ENCODE data around the gene RANBP17. TPM values are rescaled to one million over a fixed set of nuclear protein-coding genes. Genes with fewer than 3 reads are reported as not detected.

The RANBP17 gene
- total RNA-seq, 1 experiment from 2014 or later = not detected

DNA sequence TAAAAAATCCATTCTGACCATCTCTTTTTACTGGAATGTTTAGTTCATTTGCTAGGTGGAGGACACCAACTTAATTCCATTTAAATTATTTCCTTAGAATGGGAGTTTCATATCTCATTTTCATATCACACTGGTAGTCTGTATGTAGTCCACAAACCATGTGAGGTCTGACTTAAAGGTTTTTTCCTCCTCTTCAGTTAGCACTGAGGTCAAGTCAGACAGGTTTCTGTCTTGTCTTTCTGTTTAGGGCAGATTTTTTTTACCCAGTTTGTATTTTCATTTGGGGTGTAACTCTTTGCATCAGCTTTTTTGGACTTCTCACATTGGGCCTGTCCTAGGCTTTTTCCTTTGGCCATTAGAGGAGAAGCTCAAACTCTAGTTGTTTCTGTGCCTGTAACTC, 75.3 kb downstream of the RANBP17 start:
- no TSS peak for BruUV-seq (replicated peaks)
- Histone ChIP-seq H3K36me3 (ENCODE audit: insufficient read depth, low read length, poor library complexity, severe bottlenecking) (no peaks in the 10 kb centered on the region), H3K9me3 (ENCODE audit: low read depth, low read length, poor library complexity, severe bottlenecking) (no peaks in the 10 kb centered on the region), H3K27me3 (replicated peaks; ENCODE audit: insufficient read depth, low read depth, low read length, poor library complexity) (no peaks in the 10 kb centered on the region), H3K4me3 (ENCODE audit: low read depth, low read length, poor library complexity, severe bottlenecking) (no peak overlapping the region), H3K27ac (ENCODE audit: low read depth, low read length, poor library complexity, severe bottlenecking) (no peak overlapping the region), H3K4me1 (ENCODE audit: insufficient read depth, low read length, poor library complexity, severe bottlenecking) (no peaks in the 10 kb centered on the region)
- CTCF ChIA-PET = no interaction called here
- TF ChIP-seq, protein P1, sequence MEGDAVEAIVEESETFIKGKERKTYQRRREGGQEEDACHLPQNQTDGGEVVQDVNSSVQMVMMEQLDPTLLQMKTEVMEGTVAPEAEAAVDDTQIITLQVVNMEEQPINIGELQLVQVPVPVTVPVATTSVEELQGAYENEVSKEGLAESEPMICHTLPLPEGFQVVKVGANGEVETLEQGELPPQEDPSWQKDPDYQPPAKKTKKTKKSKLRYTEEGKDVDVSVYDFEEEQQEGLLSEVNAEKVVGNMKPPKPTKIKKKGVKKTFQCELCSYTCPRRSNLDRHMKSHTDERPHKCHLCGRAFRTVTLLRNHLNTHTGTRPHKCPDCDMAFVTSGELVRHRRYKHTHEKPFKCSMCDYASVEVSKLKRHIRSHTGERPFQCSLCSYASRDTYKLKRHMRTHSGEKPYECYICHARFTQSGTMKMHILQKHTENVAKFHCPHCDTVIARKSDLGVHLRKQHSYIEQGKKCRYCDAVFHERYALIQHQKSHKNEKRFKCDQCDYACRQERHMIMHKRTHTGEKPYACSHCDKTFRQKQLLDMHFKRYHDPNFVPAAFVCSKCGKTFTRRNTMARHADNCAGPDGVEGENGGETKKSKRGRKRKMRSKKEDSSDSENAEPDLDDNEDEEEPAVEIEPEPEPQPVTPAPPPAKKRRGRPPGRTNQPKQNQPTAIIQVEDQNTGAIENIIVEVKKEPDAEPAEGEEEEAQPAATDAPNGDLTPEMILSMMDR (conservative IDR thresholded peaks at IDR 0.05; ENCODE audit: low read depth, low read length) = no peak
- no peak for TF ChIP-seq EZH2 (IDR thresholded peaks at IDR 0.05; ENCODE audit: borderline replicate concordance, low read depth, low read length, poor library complexity, severe bottlenecking)
- intact Hi-C loops (cut with micrococcal nuclease; ENCODE audit: unreplicated experiment) = no loop called here
- DNase-seq (ENCODE audit: low spot score) = no peak
- POLR2A ChIA-PET (ENCODE audit: low non-redundant PET) = no interaction called here

DNA sequence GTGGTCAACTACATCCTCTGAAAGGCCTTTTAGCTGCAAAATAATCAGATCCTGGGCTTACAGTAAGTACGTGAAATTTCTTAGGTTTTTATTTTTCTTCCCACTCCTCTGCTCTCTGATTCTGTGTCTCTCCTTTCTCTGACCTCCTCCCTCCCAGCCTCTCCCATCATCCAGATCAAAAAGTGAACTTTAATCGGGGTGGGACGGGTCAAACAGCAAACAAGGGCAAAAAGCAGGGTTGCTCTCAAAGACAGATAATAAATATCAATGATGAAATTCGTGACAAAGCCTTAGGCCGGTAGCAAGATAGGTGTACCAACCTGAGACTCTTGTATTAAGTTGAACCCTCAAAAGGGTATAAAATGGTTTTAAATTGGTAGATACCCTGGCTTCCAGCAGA, 76.1 kb downstream of the RANBP17 start:
- no TSS peak for BruUV-seq (replicated peaks)
- no peaks in the 10 kb centered on the region for H3K27me3 ChIP-seq (replicated peaks; ENCODE audit: insufficient read depth, low read depth, low read length, poor library complexity)
- no peak overlapping the region for H3K27ac ChIP-seq (ENCODE audit: low read depth, low read length, poor library complexity, severe bottlenecking)
- intact Hi-C loops (cut with micrococcal nuclease; ENCODE audit: unreplicated experiment) = no loop called here
- no peaks in the 10 kb centered on the region for H3K36me3 ChIP-seq (ENCODE audit: insufficient read depth, low read length, poor library complexity, severe bottlenecking)
- POLR2A ChIA-PET (ENCODE audit: low non-redundant PET) = no interaction called here
- CTCF ChIA-PET = no interaction called here
- H3K9me3 ChIP-seq (ENCODE audit: low read depth, low read length, poor library complexity, severe bottlenecking) = no peaks in the 10 kb centered on the region
- TF ChIP-seq, protein P1 (conservative IDR thresholded peaks at IDR 0.05; ENCODE audit: low read depth, low read length) = no peak
- no peak for TF ChIP-seq EZH2 (IDR thresholded peaks at IDR 0.05; ENCODE audit: borderline replicate concordance, low read depth, low read length, poor library complexity, severe bottlenecking)
- no peak overlapping the region for H3K4me3 ChIP-seq (ENCODE audit: low read depth, low read length, poor library complexity, severe bottlenecking)
- no peak for DNase-seq (ENCODE audit: low spot score)
- H3K4me1 ChIP-seq (ENCODE audit: insufficient read depth, low read length, poor library complexity, severe bottlenecking) = no peaks in the 10 kb centered on the region

DNA sequence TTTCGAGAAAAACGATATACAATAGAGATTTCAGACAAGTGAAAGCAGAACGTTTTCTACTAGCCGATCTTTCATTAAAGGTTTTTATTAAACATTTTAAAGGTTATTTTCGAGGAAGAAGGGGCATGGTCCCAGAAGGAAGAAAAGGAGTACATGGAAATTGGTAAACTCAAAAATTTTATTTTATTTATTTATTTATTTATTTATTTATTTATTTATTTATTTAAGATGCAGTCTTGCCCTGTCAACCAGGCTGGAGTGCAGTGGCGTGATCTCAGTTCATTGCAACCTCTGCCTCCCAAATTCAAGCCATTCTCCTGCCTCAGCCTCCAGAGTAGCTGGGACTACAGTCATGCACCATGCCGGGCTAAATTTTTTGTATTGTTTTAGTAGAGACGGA, 77.4 kb downstream of the RANBP17 start:
- intact Hi-C loops (cut with micrococcal nuclease; ENCODE audit: unreplicated experiment) = no loop called here
- H3K36me3 ChIP-seq (ENCODE audit: insufficient read depth, low read length, poor library complexity, severe bottlenecking) = no peaks in the 10 kb centered on the region
- ChIA-PET CTCF (no interaction called here), POLR2A (ENCODE audit: low non-redundant PET) (no interaction called here)
- H3K27me3 ChIP-seq (replicated peaks; ENCODE audit: insufficient read depth, low read depth, low read length, poor library complexity) = no peaks in the 10 kb centered on the region
- BruUV-seq (replicated peaks) = no TSS peak
- H3K4me3 ChIP-seq (ENCODE audit: low read depth, low read length, poor library complexity, severe bottlenecking) = no peak overlapping the region
- TF ChIP-seq, protein P1 (conservative IDR thresholded peaks at IDR 0.05; ENCODE audit: low read depth, low read length) = no peak
- no peak for TF ChIP-seq EZH2 (IDR thresholded peaks at IDR 0.05; ENCODE audit: borderline replicate concordance, low read depth, low read length, poor library complexity, severe bottlenecking)
- H3K4me1 ChIP-seq (ENCODE audit: insufficient read depth, low read length, poor library complexity, severe bottlenecking) = no peaks in the 10 kb centered on the region
- no peak overlapping the region for H3K27ac ChIP-seq (ENCODE audit: low read depth, low read length, poor library complexity, severe bottlenecking)
- no peaks in the 10 kb centered on the region for H3K9me3 ChIP-seq (ENCODE audit: low read depth, low read length, poor library complexity, severe bottlenecking)
- DNase-seq (ENCODE audit: low spot score) = no peak

Measured in A673 (cell line).